GM10248 (cell line): ENCODE measurements around the gene CRYBA2.

Experiments used
- CTCF ChIA-PET: fragments of 300-600 bp; sonication (Branson Sonifier 250); formaldehyde crosslinking; extraction: SDS; loops from one replicate; lab custom pipeline; 2021; ENCODE audit warnings: antibody characterized with exemption; lab: Yijun Ruan, JAX
- POLR2A ChIA-PET: fragments of 350-650 bp; sonication (Branson Sonifier 250); formaldehyde crosslinking; extraction: SDS; loops from one replicate; lab custom pipeline; 2020; ENCODE audit warnings: antibody characterized with exemption; lab: Yijun Ruan, JAX
- DNase-seq: peaks from one replicate; pipeline ENCODE4 v3.0.0; 2012; ENCODE audit errors: extremely low spot score
- TF ChIP-seq, protein P1 (sequence below): IDR thresholded peaks from 2 replicates; pipeline ENCODE4 v1.5.1; 2012; ENCODE audit warnings: mild to moderate bottlenecking, low read depth; ENCODE audit errors: extremely low read depth, missing control alignments, control extremely low read depth

Gene CRYBA2

DNA sequence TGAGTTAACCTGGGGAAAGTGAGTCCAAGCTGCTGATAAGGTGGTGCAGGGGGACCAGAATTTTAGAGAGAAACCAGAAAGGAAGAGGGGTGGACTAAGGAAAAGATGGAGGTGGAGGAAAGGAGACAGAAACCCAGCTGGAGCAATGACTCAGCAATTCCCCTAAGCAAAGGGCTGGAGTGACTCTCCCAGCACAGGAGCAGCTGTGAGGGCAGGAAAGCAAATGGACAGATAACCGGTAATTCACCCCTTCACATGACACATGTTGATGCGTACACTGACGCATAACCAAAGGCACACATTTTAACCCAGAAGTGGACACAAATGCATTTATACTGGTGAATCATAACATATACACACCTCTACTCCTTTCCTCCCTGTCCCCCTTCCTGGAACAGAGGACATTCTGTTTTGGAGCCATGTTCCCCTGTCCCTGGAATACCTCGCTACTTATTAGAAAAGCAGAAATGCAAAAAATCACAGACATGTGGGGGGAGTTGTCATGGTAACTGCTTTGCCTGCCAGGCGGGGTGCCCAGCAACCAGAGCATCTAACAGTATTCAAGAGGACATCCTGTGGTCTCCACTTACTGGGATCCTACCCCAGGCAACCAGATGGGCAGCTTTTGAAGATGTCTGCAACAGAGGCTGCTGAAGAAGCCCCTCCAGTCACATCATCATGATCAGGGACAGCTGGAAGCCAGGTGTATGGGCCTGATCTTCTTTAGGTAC is 29.0 kb downstream of the CRYBA2 start:
- POLR2A ChIA-PET: no interaction called here
- CTCF ChIA-PET: interaction anchor here (1.3 to 15.3 kb wide), 3 partner anchors 15 to 32 kb away, joined by 3 to 92 read pairs (median 3); no protein-coding TSS in a partner anchor
- DNase-seq: no peak
- TF ChIP-seq, protein P1, sequence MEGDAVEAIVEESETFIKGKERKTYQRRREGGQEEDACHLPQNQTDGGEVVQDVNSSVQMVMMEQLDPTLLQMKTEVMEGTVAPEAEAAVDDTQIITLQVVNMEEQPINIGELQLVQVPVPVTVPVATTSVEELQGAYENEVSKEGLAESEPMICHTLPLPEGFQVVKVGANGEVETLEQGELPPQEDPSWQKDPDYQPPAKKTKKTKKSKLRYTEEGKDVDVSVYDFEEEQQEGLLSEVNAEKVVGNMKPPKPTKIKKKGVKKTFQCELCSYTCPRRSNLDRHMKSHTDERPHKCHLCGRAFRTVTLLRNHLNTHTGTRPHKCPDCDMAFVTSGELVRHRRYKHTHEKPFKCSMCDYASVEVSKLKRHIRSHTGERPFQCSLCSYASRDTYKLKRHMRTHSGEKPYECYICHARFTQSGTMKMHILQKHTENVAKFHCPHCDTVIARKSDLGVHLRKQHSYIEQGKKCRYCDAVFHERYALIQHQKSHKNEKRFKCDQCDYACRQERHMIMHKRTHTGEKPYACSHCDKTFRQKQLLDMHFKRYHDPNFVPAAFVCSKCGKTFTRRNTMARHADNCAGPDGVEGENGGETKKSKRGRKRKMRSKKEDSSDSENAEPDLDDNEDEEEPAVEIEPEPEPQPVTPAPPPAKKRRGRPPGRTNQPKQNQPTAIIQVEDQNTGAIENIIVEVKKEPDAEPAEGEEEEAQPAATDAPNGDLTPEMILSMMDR: no peak

DNA sequence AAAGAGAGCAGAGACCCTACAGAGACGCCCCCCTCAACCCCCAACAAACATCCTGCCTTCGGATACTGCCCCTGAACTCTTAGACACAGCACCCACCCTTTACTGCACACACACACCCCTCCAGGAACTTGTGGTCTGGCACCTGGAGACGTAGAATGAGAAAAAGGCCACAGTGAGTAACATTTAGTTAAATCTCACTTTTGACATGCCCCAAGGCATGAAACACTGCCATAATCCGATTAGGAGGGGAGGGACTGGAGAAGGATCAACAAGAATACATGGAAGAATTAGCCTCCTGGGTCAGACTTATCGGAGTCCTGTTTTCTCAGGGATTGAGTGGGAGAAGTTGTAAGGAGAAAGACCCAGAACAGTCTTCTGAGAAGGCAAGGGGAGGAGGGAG is 29.6 kb downstream of the CRYBA2 start:
- CTCF ChIA-PET: interaction anchor here (15.3 kb wide), 1 partner anchor 16 kb away, joined by 92 read pairs; no protein-coding TSS in a partner anchor
- DNase-seq: no peak
- TF ChIP-seq, protein P1: no peak
- POLR2A ChIA-PET: no interaction called here

DNA sequence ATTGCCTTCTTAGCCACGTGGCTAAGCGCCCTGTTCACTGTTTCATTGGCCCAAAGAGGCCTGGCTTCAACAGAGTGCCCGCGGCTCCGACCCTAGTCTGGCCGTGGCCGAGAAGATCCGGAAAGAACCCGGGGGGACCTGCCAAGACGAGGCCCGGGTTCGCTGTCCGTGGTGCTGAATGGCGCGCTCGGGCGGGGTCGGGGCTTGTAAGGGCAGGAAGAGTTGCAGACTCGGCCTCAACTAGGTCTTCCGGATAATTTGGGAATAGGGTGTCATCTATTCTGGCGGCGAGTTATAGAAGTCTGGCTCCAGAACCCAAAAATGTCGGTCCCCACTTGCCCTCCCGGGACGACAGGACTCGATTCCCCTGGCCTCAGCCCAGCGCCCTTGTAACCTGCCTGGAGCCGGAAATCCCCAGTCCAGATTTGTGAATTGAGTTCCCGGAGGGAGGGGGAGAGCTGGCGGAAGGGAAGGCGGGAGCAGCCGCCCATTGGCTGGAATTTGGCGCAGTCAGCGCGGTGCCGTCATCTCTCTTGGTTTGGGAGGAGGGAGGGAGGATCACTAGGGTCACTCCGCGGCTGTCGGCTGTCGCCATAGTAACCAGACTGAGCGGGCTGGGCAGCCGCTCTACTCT is 30.2 kb downstream of the CRYBA2 start:
- CTCF ChIA-PET: interaction anchor here (15.3 kb wide), 1 partner anchor 16 kb away, joined by 92 read pairs; no protein-coding TSS in a partner anchor

DNA sequence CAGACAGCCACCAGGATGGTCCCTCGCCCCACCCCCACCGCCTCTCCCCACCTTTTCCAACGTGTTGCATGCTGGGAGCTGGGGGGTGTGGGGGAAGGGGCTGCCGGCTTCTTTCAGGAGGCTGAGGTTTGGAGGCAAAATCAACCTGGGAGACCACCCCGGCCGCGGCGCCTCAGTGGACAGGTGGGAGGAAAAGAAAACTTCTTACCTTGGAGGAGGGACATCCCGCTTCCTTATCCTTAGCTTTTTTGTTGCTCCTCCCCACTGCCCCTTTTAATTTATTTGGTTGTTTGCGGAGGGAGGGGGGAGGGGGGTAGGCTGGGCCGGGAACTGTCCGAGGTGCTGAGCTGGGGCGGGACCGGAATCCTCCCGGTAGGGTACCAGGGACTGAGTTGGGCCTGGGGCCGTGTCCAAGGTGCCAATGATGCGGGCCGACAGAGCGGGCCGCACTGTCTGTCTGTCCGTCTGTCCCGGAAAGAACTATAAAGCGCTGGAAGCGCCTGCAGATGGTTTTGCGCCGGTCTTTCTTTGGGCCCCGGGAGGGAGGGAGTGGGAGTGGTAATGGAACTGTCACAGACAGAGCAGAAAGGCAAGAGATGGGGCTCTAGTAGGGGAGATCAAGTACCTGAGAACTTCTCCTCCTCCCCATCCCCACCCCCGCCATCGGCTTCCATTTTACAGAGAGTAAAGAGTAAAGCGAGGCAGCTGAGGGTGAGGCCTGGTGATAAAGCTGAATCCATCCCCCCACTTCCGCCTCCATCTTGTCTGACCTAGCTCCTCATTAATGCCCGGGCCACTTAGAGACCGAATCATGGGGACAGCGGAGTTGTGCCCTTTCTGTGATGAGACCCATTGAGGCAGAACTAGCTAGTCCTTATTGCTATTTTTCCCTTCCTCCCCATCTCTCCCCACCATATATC is 31.3 kb downstream of the CRYBA2 start:
- TF ChIP-seq, protein P1: no peak
- POLR2A ChIA-PET: no interaction called here
- CTCF ChIA-PET: interaction anchor here (15.3 kb wide), 1 partner anchor 17 kb away, joined by 92 read pairs; no protein-coding TSS in a partner anchor
- DNase-seq: peak; percentile 37

More for the DNA sequence above, 30.2 kb downstream of the CRYBA2 start:
- TF ChIP-seq, protein P1: no peak
- POLR2A ChIA-PET: no interaction called here
- no peak for DNase-seq

DNA sequence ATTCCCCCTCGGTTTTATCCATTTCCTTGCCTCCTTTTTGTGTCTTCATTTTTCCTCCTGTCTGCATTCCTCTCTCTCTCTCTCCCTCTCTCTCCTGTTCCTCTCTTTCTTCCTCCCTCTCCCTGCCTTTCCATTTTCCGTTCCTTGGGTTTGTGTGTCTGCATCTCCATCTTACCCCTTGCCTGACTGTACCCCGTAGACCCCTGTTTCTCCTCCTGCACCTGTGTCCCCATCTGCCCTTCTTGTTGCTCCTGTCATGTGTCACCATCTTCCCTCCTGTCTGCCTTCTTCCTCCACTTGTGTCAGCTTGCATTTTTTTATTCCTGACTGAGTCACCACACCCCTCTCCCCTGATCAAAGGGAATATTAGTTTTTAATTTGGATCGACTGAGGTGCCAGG is 32.0 kb downstream of the CRYBA2 start:
- no peak for DNase-seq

More for the DNA sequence above, 32.0 kb downstream of the CRYBA2 start:
- POLR2A ChIA-PET: no interaction called here
- TF ChIP-seq, protein P1: no peak
- CTCF ChIA-PET: interaction anchor here (15.3 kb wide), 1 partner anchor 18 kb away, joined by 92 read pairs; no protein-coding TSS in a partner anchor
